ENCODE results near the gene NRDE2.
"Not testable (repeated sequence)": the region's sequence is repeated elsewhere in the genome, so short reads cannot be mapped to it uniquely, and the experiment has no call there.

Gene NRDE2

GRCh38 chr14:90242444-90242843 lies 89.3 kb downstream of the NRDE2 start:
- H3K4me3 Mint-ChIP-seq = no peak overlapping the region
- peaks cover 14% of the 10 kb centered on the region for H3K27me3 Mint-ChIP-seq
- no peaks in the 10 kb centered on the region for H3K4me1 Mint-ChIP-seq (ENCODE audit: low read depth)
- H3K36me3 Mint-ChIP-seq (ENCODE audit: low read depth) = peaks cover 25% of the 10 kb centered on the region
- H3K9me3 Mint-ChIP-seq = peaks cover 38% of the 10 kb centered on the region
- no peak overlapping the region for H3K27ac Mint-ChIP-seq

- Mint-ChIP-seq H3K9me3 (peaks cover 37% of the 10 kb centered on the region), H3K36me3 (ENCODE audit: low read depth) (peaks cover 25% of the 10 kb centered on the region), H3K4me3 (no peak overlapping the region), H3K27ac (no peak overlapping the region), H3K4me1 (ENCODE audit: low read depth) (no peaks in the 10 kb centered on the region), H3K27me3 (peaks cover 15% of the 10 kb centered on the region)
Observed at GRCh38 chr14:90239139-90239538, 92.6 kb downstream of the NRDE2 start.

GRCh38 chr14:90235179-90235976 lies 96.4 kb downstream of the NRDE2 start:
- Mint-ChIP-seq H3K4me1 (ENCODE audit: low read depth) (no peaks in the 10 kb centered on the region), H3K27ac (no peak overlapping the region), H3K27me3 (peaks cover 24% of the 10 kb centered on the region), H3K4me3 (no peak overlapping the region), H3K36me3 (ENCODE audit: low read depth) (peaks cover 20% of the 10 kb centered on the region), H3K9me3 (peaks cover 28% of the 10 kb centered on the region)

- H3K9me3 Mint-ChIP-seq; H3K4me1 Mint-ChIP-seq (ENCODE audit: low read depth); H3K27ac Mint-ChIP-seq; H3K4me3 Mint-ChIP-seq; H3K36me3 Mint-ChIP-seq (ENCODE audit: low read depth): not testable (repeated sequence)
- peaks cover 14% of the 10 kb centered on the region for H3K27me3 Mint-ChIP-seq
Observed at GRCh38 chr14:90229942-90230341, 101.8 kb downstream of the NRDE2 start.

- Mint-ChIP-seq H3K4me1 (ENCODE audit: low read depth) (no peaks in the 10 kb centered on the region), H3K27me3 (peaks cover 13% of the 10 kb centered on the region), H3K4me3 (no peak overlapping the region), H3K27ac (no peak overlapping the region), H3K9me3 (peaks cover 2% of the 10 kb centered on the region), H3K36me3 (ENCODE audit: low read depth) (no peaks in the 10 kb centered on the region)
Observed at GRCh38 chr14:90228478-90228877, 103.3 kb downstream of the NRDE2 start.
